ENCODE measurements around the gene TUBE1. TPM values are rescaled to one million over a fixed set of nuclear protein-coding genes. Genes with fewer than 3 reads are reported as not detected.

Gene TUBE1
- total RNA-seq, 1 experiment from 2014 or later: 11.6 TPM

DNA sequence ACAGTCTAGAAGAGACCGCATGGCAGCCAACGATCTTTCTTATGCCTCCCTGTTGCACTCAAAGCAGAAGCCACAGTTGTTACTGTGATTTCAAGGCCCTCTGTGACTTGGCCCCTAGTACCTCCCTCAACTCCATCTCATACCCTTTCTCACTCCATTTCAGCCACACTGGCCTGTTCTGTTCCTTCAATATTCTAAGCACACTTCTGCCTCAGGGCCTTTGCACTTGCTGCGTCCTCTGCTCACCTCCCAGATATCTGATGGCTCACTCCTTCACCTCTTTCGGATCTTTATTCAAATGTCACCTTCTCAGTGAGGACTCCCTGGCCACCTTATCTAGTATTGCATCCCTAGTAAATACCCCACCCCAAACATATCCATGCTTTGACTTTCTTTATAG is 62.8 kb downstream of the TUBE1 start:
- Histone ChIP-seq H2BK5ac (ENCODE audit: insufficient read length, low read length) (no peak overlapping the region), H3K23me2 (ENCODE audit: insufficient read length, low read depth, low read length, poor library complexity, severe bottlenecking) (no peaks in the 10 kb centered on the region), H4K20me1 (ENCODE audit: control insufficient read depth, insufficient read depth, insufficient read length) (no peaks in the 10 kb centered on the region), H3K27me3 (ENCODE audit: insufficient read depth, low read length) (no peaks in the 10 kb centered on the region), H3K14ac (ENCODE audit: insufficient read depth, low read length) (no peak overlapping the region; the same call in 1 of the 2 replicates), H3K9me3 (ENCODE audit: control insufficient read depth, low read depth, low read length) (no peaks in the 10 kb centered on the region), H3K4ac (ENCODE audit: low read depth, low read length) (no peak overlapping the region), H2BK20ac (ENCODE audit: low read depth, low read length, poor library complexity, severe bottlenecking) (no peak overlapping the region), H3K79me2 (ENCODE audit: insufficient read depth, low read length) (no peaks in the 10 kb centered on the region), H3K27ac (ENCODE audit: insufficient read length, low read depth, low read length) (no peak overlapping the region), H2BK12ac (ENCODE audit: insufficient read length, low read depth, low read length) (no peak overlapping the region), H2AFZ (ENCODE audit: low read length) (no peak overlapping the region), H2BK120ac (ENCODE audit: low read depth, low read length, poor library complexity, severe bottlenecking) (no peak overlapping the region), H3K56ac (ENCODE audit: insufficient read length, low read depth, low read length) (no peak overlapping the region), H4K91ac (ENCODE audit: insufficient read length, low read depth, low read length) (no peak overlapping the region), H3K79me1 (ENCODE audit: insufficient read depth, low read depth, low read length, poor library complexity, severe bottlenecking) (no peaks in the 10 kb centered on the region), H4K8ac (replicated peaks; ENCODE audit: insufficient read length, low read depth, low read length) (no peak overlapping the region), H3K9ac (ENCODE audit: extremely low read depth, insufficient read length, low read length) (no peak overlapping the region), H3K4me1 (ENCODE audit: insufficient read depth, low read length) (no peaks in the 10 kb centered on the region), H2BK15ac (ENCODE audit: low read depth, low read length) (no peak overlapping the region), H2AK5ac (ENCODE audit: insufficient read length, low read length) (no peak overlapping the region), H3T11ph (ENCODE audit: low read length) (no peak overlapping the region), H3K4me2 (ENCODE audit: insufficient read depth, insufficient read length, low read length) (no peak overlapping the region), H3K18ac (ENCODE audit: insufficient read length, low read depth, low read length) (no peak overlapping the region), H3K23ac (ENCODE audit: insufficient read length, low read depth, low read length) (no peak overlapping the region), H4K5ac (ENCODE audit: insufficient read length, low read depth, low read length) (no peak overlapping the region)
- Mint-ChIP-seq H3K9me3 (peaks cover 4 to 12% of the 10 kb centered on the region in 2 experiments; a peak in 4 of 5 replicates), H3K27me3 (ENCODE audit: low read depth) (no peaks in the 10 kb centered on the region; the same call in 1 of the 2 replicates), H3K27ac (no peak overlapping the region), H3K4me3 (no peak overlapping the region), H3K4me1 (0 out of 4 replicates have a peak, but pooled peaks cover 0 to 2% of the 10 kb centered on the region in 2 experiments), H3K36me3 (ENCODE audit: insufficient read depth in 1 of 3, low read depth in 3 of 3) (peaks cover 0 to 11% (median 0%) of the 10 kb centered on the region in 3 experiments; a peak in 3 of 7 replicates)
- WGBS (ENCODE audit: extremely low coverage, insufficient read length, low lambda C conversion rate): no CpG with 5 or more reads among the region's 4 CpGs
- TF ChIP-seq, protein P1, sequence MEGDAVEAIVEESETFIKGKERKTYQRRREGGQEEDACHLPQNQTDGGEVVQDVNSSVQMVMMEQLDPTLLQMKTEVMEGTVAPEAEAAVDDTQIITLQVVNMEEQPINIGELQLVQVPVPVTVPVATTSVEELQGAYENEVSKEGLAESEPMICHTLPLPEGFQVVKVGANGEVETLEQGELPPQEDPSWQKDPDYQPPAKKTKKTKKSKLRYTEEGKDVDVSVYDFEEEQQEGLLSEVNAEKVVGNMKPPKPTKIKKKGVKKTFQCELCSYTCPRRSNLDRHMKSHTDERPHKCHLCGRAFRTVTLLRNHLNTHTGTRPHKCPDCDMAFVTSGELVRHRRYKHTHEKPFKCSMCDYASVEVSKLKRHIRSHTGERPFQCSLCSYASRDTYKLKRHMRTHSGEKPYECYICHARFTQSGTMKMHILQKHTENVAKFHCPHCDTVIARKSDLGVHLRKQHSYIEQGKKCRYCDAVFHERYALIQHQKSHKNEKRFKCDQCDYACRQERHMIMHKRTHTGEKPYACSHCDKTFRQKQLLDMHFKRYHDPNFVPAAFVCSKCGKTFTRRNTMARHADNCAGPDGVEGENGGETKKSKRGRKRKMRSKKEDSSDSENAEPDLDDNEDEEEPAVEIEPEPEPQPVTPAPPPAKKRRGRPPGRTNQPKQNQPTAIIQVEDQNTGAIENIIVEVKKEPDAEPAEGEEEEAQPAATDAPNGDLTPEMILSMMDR (conservative IDR thresholded peaks at IDR 0.05): no peak
- no peak for DNase-seq

All from H9 (cell line).